Neuron (in vitro differentiated cells): ENCODE results near the gene DNAJA1.
"Not testable (repeated sequence)": the region's sequence is repeated elsewhere in the genome, so short reads cannot be mapped to it uniquely, and the experiment has no call there.

Experiments used
- H2AFZ ChIP-seq: one replicate; pipeline ENCODE4 v1.6.1; 2013; ENCODE audit warnings: low read depth, mild to moderate bottlenecking, inconsistent platforms, low read length, moderate library complexity
- H3K27me3 ChIP-seq: one replicate; pipeline ENCODE4 v1.6.1; 2013; ENCODE audit warnings: low read length; ENCODE audit not compliant: insufficient read depth
- H3K36me3 ChIP-seq: one replicate; pipeline ENCODE4 v1.6.1; 2013; ENCODE audit warnings: low read length; ENCODE audit not compliant: insufficient read depth
- H3K4me1 ChIP-seq: one replicate; pipeline ENCODE4 v1.6.1; 2013; ENCODE audit warnings: low read length; ENCODE audit not compliant: insufficient read depth
- H3K4me3 ChIP-seq: 2 replicates; pipeline ENCODE4 v1.5.1; 2013; ENCODE audit warnings: mild to moderate bottlenecking, low read length, moderate library complexity
- H3K9me3 ChIP-seq: one replicate; pipeline ENCODE4 v1.6.1; 2013; ENCODE audit warnings: low read length

The DNAJA1 gene

DNA sequence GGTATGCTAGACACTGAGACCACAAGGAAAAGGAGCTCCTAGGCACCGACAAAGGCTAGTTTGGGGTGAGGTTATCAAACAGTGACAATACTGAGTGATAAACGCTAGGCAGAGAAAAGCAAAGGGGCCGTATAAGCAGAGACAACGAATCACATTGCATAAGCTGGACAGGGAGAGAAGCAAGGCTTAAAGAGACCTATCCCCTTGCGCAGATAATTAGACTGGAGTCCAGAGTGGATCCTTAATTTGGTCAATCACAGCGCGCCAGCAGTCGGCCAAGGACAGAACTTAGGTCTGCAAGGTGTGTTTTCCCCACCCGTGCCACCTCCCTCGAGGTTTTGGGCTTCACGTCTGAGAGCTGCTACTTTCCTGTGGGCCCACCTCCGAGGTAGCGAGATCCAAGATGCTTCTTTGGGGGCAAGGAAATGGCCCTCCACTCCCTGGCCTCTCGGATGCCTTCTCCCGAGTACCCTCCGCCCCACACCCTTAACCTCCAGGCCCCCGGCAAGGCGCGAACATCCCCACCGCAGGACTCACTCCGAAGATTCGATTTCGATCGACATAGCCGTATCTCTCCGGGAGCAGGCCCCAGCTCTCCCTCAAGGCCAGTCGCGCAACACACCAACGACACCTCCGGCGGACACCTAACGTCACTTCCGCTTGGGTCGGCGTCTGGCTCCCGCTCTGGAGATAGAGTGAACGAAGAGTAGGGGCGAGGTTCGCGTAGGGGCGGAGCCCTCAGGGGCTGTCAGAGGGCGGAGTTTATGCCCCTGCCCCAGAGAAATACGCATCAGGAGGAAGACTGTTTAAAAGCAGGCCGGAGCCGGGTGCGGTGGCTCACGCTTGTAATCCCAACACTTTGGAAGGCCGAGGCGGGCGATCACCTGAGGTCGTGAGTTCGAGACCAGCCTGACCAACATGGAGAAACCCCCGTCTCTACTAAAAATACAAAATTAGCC lies 51.3 kb downstream of the DNAJA1 start, which contains the start of gene SMU1:
Gene SMU1, minus strand, starts transcription at position 629 of the 959 bp plus-strand sequence. Its CDS starts 66 bp downstream, at position 563.
- Histone ChIP-seq H3K36me3 (peaks cover 27% of the 10 kb centered on the region), H3K4me3 (peak within 1 kb of the TSS; percentile 92), H3K9me3 (no peaks in the 10 kb centered on the region), H2AFZ (no peak within 1 kb of the TSS), H3K27me3 (no peaks in the 10 kb centered on the region), H3K4me1 (peaks cover 14% of the 10 kb centered on the region)

DNA sequence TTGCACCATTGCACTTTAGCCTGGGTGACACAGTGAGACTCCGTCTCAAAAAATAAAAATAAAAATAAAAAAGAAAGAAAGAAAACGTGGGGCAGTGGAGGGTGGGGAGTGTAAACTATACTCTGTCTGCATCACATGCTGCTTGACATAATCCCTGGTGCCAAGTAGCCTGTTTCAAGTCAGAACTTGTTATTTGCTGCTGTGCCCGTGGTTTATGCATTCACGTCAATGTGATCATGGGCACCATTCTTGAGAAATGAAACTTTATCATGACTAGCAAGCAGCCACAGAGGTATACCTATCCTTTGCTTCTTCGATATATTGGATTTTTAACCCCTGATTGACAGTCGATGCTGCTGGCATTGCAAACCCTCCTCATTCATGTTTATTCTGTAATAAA lies 55.5 kb downstream of the DNAJA1 start:
- Histone ChIP-seq H3K27me3 (no peaks in the 10 kb centered on the region), H3K4me1 (peaks cover 10% of the 10 kb centered on the region), H3K4me3 (peak overlapping the region; percentile 44), H2AFZ (peak overlapping the region; percentile 64), H3K9me3 (no peaks in the 10 kb centered on the region), H3K36me3 (no peaks in the 10 kb centered on the region)

DNA sequence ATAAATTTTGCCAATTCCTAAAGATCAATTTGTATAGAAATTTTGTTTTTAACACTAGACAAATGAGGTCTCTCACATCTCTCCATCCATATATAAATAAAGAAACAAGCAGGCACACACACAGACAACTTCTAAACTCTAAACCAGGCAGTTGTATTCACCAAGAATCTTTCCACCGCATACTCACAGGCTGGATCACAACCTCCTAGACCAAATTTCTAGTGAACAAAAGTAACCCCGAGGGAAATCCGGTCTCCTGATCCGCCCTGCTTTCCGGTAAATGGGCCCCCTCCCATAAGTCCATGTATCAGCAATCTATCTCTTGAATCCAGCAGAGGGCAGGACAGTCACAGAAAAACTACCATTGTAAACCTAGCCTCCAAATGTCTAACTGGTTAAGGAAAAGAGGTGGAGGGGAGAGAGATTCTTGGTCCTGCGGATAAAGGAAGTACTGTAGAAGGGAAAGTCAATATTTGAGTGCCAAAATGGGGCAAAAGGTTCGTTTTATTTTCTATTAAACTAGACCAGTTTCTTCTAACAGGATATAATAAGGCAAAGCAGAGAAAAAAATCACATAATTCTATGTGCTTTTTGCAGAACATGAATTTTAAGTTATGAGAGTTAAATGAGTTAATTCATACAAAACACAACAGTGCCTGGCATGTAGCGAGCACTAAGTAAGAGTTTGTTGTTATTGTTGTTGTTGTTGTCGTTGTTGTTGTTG lies 56.2 kb downstream of the DNAJA1 start:
- Histone ChIP-seq H3K36me3 (no peaks in the 10 kb centered on the region), H3K4me3 (peak overlapping the region; percentile 44), H2AFZ (peak overlapping the region; percentile 64), H3K27me3 (no peaks in the 10 kb centered on the region), H3K4me1 (peaks cover 5% of the 10 kb centered on the region), H3K9me3 (no peaks in the 10 kb centered on the region)

DNA sequence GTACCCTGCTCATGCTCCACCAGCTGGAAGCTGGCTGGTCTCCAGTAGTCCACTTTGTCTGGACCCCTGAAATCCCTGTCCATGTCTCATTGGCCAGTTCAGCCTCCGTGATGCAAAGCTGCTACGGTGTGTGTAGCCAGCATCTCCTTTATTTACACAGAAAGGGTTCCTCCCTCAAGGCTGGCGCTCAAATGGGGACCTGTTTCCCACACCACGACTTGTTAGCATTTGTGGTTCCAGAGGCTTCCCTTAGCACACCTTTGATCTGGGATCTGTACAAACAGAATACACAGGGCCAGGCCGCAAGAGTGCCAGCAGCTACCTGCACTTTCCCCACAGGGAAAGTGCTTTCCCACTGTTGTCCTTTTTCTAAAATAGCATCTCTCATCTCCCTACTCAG lies 57.1 kb downstream of the DNAJA1 start:
- no peaks in the 10 kb centered on the region for H3K36me3 ChIP-seq
- H2AFZ ChIP-seq: no peak overlapping the region
- H3K9me3 ChIP-seq: no peaks in the 10 kb centered on the region

DNA sequence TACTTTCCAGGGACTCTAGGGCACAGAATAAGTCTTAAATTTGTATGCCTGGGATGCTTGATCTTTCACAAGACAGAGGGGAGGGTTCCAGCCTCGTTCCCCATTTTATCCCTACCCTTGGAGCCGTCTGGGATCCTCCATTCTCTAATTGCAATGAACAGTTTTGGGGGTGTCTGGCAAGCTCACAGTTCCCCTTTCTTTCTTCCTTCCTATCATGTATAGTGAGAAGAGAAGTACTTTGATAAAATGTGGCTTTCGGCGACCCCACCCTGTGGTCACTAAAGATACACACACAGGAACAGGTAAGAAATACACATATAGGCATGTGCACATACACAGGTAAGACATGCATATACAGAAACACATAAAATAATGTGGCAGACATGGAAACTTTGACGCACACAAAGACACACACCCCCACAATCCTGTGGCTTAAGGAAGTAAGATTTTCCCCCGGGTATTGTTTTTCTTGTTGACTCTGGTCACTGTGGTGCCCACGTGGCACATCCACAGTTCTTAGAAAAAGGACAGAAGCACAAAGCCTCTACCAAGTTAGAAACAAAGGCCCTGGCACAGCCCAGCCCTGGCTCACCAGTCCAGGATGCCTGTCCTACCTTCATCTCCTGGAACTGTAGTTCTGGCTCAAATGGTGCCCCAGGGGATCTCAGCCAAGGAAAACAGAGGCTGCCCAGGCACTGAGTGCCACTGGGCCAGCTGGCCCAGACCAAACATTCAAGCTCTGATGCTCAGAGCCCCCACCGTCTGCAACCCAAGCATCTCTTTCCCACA lies 57.7 kb downstream of the DNAJA1 start:
- no peaks in the 10 kb centered on the region for H3K36me3 ChIP-seq
- no peak overlapping the region for H3K4me3 ChIP-seq
- H2AFZ ChIP-seq: no peak overlapping the region
- no peaks in the 10 kb centered on the region for H3K9me3 ChIP-seq
- H3K4me1 ChIP-seq: peaks cover 5% of the 10 kb centered on the region
- no peaks in the 10 kb centered on the region for H3K27me3 ChIP-seq

More for the DNA sequence above, 57.1 kb downstream of the DNAJA1 start:
- no peaks in the 10 kb centered on the region for H3K27me3 ChIP-seq
- H3K4me1 ChIP-seq: peaks cover 5% of the 10 kb centered on the region
- H3K4me3 ChIP-seq: no peak overlapping the region

DNA sequence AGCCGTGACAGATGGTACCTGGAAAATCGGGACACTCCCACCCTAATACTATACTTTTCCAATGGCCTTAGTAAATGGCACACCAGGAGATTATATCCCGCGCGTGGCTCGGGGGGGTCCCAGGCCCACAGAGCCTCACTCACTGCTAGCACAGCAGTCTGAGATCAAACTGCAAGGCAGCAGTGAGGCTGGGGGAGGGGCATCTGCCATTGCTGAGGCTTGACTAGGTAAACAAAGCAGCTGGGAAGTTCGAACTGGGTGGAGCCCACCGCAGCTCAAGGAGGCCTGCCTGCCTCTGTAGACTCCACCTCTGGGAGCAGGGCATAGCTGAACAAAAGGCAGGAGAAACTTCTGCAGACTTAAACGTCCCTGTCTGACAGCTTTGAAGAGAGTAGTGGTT lies 60.6 kb downstream of the DNAJA1 start:
- H3K36me3 ChIP-seq, H3K9me3 ChIP-seq, H2AFZ ChIP-seq, H3K4me3 ChIP-seq, H3K4me1 ChIP-seq, H3K27me3 ChIP-seq: not testable (repeated sequence)
